ENCODE measurements around the gene ATP2A1.
A peak's percentile ranks its signal among the peaks of the same experiment; 100 is the strongest.
"Not testable (repeated sequence)": the region's sequence is repeated elsewhere in the genome, so short reads cannot be mapped to it uniquely, and the experiment has no call there.

ATP2A1 gene

GRCh38 chr16:28935346-28935745 is 57.1 kb downstream of the ATP2A1 start:
- DNase-seq, result no peak
- Mint-ChIP-seq H3K36me3 (peaks cover 55 to 58% of the 10 kb centered on the region in 2 donors), H3K9me3 (peaks cover 0 to 6% of the 10 kb centered on the region in 2 donors), H3K4me3 (peak overlapping the region; percentile 12 to 69), H3K27ac (peak overlapping the region; percentile 83), H3K4me1 (peaks cover 44 to 85% of the 10 kb centered on the region in 2 donors), H3K27me3 (no peaks in the 10 kb centered on the region)
- no peak for ATAC-seq (replicated peaks)

GRCh38 chr16:28935924-28936783 is 57.9 kb downstream of the ATP2A1 start:
- H3K27me3 Mint-ChIP-seq, result no peaks in the 10 kb centered on the region
- H3K27ac Mint-ChIP-seq, result peak overlapping the region; percentile 81
- H3K4me1 Mint-ChIP-seq, result peaks cover 37 to 77% of the 10 kb centered on the region in 2 donors
- peak; percentile 89 for ATAC-seq (replicated peaks)
- peaks cover 55 to 58% of the 10 kb centered on the region in 2 donors for H3K36me3 Mint-ChIP-seq
- DNase-seq, result peak; percentile 80
- H3K4me3 Mint-ChIP-seq, result peak overlapping the region; percentile 49 to 61
- peaks cover 0 to 6% of the 10 kb centered on the region in 2 donors for H3K9me3 Mint-ChIP-seq

DNA sequence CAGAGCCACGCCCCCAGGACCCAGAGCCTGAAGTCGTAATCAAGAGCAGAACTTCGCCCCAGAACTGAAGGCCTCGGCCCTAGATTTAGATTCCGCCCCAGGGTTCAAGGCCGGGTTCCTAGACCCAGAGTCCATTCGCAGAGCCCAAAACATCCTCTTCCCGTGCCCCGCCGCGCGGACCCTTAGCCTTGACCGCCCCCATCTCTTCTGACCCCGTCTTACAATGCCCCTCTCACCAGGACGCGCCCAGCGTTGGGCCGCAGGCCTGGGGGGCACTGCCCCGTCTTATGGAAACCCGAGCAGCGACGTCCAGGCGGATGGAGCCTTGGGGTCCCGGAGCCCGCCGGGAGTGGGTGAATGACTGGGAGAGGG is 58.5 kb downstream of the ATP2A1 start:
- peak overlapping the region; percentile 81 for H3K27ac Mint-ChIP-seq
- no peak for DNase-seq

DNA sequence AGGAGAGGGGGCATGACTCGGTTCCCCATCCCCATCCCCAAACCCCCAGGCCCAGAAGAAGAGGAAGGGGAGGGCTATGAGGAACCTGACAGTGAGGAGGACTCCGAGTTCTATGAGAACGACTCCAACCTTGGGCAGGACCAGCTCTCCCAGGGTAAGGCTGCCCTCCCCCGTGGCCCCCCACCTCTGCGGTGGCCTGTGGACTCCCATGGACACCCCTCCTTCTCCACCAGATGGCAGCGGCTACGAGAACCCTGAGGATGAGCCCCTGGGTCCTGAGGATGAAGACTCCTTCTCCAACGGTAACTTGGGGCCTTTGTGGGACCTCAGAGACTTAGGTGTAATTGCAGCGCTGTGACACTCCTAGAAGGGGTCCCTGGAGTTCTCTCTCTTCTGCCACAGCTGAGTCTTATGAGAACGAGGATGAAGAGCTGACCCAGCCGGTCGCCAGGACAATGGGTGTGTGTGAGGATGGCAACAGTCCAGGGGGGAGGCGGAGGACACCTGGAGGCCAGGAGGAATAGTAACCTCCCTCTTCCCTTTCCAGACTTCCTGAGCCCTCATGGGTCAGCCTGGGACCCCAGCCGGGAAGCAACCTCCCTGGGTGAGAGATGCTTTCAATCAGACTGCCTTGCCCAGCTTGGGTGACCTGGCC is 59.1 kb downstream of the ATP2A1 start:
- H3K4me1 Mint-ChIP-seq, result peaks cover 36 to 68% of the 10 kb centered on the region in 2 donors

More for the DNA sequence above, 58.5 kb downstream of the ATP2A1 start:
- H3K4me1 Mint-ChIP-seq, result peaks cover 37 to 70% of the 10 kb centered on the region in 2 donors
- no peaks in the 10 kb centered on the region for H3K27me3 Mint-ChIP-seq
- no peak for ATAC-seq (replicated peaks)
- peaks cover 55 to 57% of the 10 kb centered on the region in 2 donors for H3K36me3 Mint-ChIP-seq
- H3K9me3 Mint-ChIP-seq, result peaks cover 0 to 6% of the 10 kb centered on the region in 2 donors
- peak overlapping the region; percentile 49 to 61 for H3K4me3 Mint-ChIP-seq

GRCh38 chr16:28938721-28939120 is 60.4 kb downstream of the ATP2A1 start:
- peaks cover 36 to 59% of the 10 kb centered on the region in 2 donors for H3K4me1 Mint-ChIP-seq
- peaks cover 0 to 6% of the 10 kb centered on the region in 2 donors for H3K9me3 Mint-ChIP-seq
- H3K36me3 Mint-ChIP-seq, result peaks cover 47 to 50% of the 10 kb centered on the region in 2 donors
- DNase-seq (no peak), ATAC-seq (replicated peaks) (no peak)
- H3K27ac Mint-ChIP-seq, result no peak overlapping the region
- no peaks in the 10 kb centered on the region for H3K27me3 Mint-ChIP-seq
- no peak overlapping the region for H3K4me3 Mint-ChIP-seq

More for the DNA sequence above, 59.1 kb downstream of the ATP2A1 start:
- ATAC-seq (replicated peaks), result no peak
- Mint-ChIP-seq H3K4me3 (no peak overlapping the region), H3K27ac (peak overlapping the region; percentile 60), H3K9me3 (peaks cover 0 to 6% of the 10 kb centered on the region in 2 donors), H3K36me3 (peaks cover 54 to 55% of the 10 kb centered on the region in 2 donors), H3K27me3 (no peaks in the 10 kb centered on the region)
- DNase-seq, result no peak

- not testable (repeated sequence) for H3K27me3 Mint-ChIP-seq; ATAC-seq (replicated peaks); DNase-seq; H3K27ac Mint-ChIP-seq; H3K9me3 Mint-ChIP-seq; H3K4me3 Mint-ChIP-seq
- Mint-ChIP-seq H3K36me3 (peaks cover 39 to 41% of the 10 kb centered on the region in 2 donors), H3K4me1 (peaks cover 30 to 52% of the 10 kb centered on the region in 2 donors)
Measured at GRCh38 chr16:28939825-28940224, 61.5 kb downstream of the ATP2A1 start.

DNA sequence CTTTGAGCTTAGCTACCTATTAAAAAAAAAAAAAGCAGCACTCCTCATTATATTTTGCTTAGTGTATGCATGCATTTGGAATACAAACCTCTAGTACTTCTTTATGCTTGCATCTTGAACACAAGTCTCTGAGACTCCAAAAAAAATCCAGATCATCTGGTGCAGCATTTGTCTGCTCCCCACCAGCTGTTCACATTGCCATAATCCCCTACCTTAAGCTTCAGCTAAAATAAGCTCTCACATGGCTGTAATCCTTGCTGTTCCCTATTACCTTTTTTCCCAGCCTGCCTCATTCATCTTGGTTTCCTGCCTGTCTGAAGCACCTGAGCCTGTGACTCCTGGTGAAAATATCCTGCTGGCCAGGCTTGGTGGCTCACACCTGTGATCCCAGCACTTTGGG is 65.0 kb downstream of the ATP2A1 start:
- Mint-ChIP-seq H3K27me3 (no peaks in the 10 kb centered on the region), H3K36me3 (peaks cover 10 to 13% of the 10 kb centered on the region in 2 donors), H3K9me3 (no peaks in the 10 kb centered on the region), H3K4me3 (no peak overlapping the region), H3K27ac (no peak overlapping the region), H3K4me1 (peaks cover 17 to 29% of the 10 kb centered on the region in 2 donors)
- no peak for DNase-seq
- ATAC-seq (replicated peaks), result no peak

- Mint-ChIP-seq H3K36me3 (peaks cover 4% of the 10 kb centered on the region in 2 donors), H3K4me1 (peaks cover 12 to 30% of the 10 kb centered on the region in 2 donors), H3K4me3 (no peak overlapping the region), H3K27ac (no peak overlapping the region), H3K27me3 (no peaks in the 10 kb centered on the region), H3K9me3 (no peaks in the 10 kb centered on the region)
- DNase-seq, result no peak
- no peak for ATAC-seq (replicated peaks)
Measured at GRCh38 chr16:28946681-28947080, 68.4 kb downstream of the ATP2A1 start.

DNA sequence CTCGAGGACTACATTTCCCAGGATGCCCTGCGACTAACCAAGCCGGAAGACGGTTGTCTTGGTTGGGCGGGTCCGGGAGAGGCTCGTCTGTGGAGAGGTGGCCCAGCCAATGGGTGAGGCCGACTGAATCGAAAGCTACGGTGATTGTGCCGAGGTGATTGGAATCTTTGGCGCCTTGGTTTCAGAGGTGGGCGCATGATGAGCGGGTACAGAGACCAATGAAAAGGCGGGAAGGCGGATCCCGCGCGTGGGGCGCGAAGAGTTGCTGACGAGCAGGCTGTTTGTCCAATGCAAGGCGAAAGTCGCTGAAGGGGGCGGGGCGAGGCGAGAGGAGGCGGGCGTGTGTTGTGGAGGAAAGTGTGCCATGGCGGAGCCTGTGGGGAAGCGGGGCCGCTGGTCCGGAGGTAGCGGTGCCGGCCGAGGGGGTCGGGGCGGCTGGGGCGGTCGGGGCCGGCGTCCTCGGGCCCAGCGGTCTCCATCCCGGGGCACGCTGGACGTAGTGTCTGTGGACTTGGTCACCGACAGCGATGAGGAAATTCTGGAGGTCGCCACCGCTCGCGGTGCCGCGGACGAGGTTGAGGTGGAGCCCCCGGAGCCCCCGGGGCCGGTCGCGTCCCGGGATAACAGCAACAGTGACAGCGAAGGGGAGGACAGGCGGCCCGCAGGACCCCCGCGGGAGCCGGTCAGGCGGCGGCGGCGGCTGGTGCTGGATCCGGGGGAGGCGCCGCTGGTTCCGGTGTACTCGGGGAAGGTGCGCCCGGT is 72.5 kb downstream of the ATP2A1 start, which contains the start of gene NFATC2IP:
Gene NFATC2IP (plus strand): TSS at position 290 of the 762 bp plus-strand sequence. CDS start 75 bp downstream, at position 365.
- H3K27ac Mint-ChIP-seq, result peak within 1 kb of the TSS; percentile 91
- H3K9me3 Mint-ChIP-seq, result no peaks in the 10 kb centered on the region
- H3K27me3 Mint-ChIP-seq, result no peaks in the 10 kb centered on the region
- peak; percentile 100 for DNase-seq
- H3K4me3 Mint-ChIP-seq, result peak within 1 kb of the TSS; percentile 87 to 89
- peak; percentile 96 to 97 for ATAC-seq (replicated peaks)
- peaks cover 13 to 16% of the 10 kb centered on the region in 2 donors for H3K36me3 Mint-ChIP-seq
- H3K4me1 Mint-ChIP-seq, result peaks cover 14 to 24% of the 10 kb centered on the region in 2 donors

DNA sequence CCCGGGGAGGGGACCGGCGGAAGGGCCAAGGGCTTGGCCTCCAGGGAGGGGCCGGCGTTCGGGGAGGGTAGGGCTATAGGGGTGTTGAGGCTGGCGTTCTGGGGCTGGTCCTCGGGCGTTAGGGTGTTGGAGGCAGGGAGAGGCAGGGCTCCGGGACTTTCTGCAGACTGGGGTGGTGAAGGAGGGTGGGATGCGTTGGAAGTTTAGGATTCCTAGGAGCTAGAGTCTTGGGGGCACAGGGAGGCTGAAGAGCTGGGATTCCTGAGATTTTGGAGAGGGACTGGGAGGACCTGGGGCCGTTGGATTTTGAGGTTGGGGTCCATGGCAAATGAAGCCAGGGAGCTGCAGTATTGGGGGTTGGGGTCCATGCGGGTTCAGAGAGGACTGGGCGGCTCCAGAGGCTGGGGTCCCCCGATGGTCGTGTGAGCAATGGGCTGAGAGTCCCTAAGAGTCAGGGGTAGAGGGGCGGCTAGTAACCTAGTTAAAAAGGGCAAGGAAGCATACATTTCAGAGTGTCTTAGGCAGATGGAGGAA is 73.2 kb downstream of the ATP2A1 start:
- H3K27me3 Mint-ChIP-seq, result no peaks in the 10 kb centered on the region
- no peaks in the 10 kb centered on the region for H3K9me3 Mint-ChIP-seq
- H3K27ac Mint-ChIP-seq, result peak overlapping the region; percentile 91
- DNase-seq, result no peak
- H3K36me3 Mint-ChIP-seq, result peaks cover 18 to 21% of the 10 kb centered on the region in 2 donors
- ATAC-seq (replicated peaks), result no peak
- peaks cover 12 to 21% of the 10 kb centered on the region in 2 donors for H3K4me1 Mint-ChIP-seq
- H3K4me3 Mint-ChIP-seq, result peak overlapping the region; percentile 87 to 89
